ENCODE results near the gene C10orf120.

C10orf120 gene

GRCh38 chr10:122702275-122702674 lies 2.6 kb upstream of the C10orf120 start:
- DNase-seq, result no peak

- DNase-seq, result no peak
These were observed 2.0 kb upstream of the C10orf120 start for GRCh38 chr10:122701652-122702051.

- no peak for DNase-seq
These were observed 3.0 kb downstream of the C10orf120 start for GRCh38 chr10:122696687-122697086.

GRCh38 chr10:122692744-122693143 lies 6.9 kb downstream of the C10orf120 start:
- DNase-seq, result no peak

- no peak for DNase-seq
These were observed 10.4 kb downstream of the C10orf120 start for GRCh38 chr10:122689146-122689820.

- no peak for DNase-seq
These were observed 11.2 kb downstream of the C10orf120 start for GRCh38 chr10:122688293-122688989.

GRCh38 chr10:122682522-122682921 lies 17.1 kb downstream of the C10orf120 start:
- DNase-seq, result no peak

GRCh38 chr10:122678266-122678665 lies 21.4 kb downstream of the C10orf120 start:
- DNase-seq, result no peak

GRCh38 chr10:122675278-122675677 lies 24.4 kb downstream of the C10orf120 start:
- no peak for DNase-seq

- DNase-seq, result no peak
These were observed 24.9 kb downstream of the C10orf120 start for GRCh38 chr10:122674781-122675180.

- DNase-seq, result no peak
These were observed 25.9 kb downstream of the C10orf120 start for GRCh38 chr10:122673731-122674130.

GRCh38 chr10:122673269-122673668 lies 26.4 kb downstream of the C10orf120 start:
- no peak for DNase-seq

- DNase-seq, result no peak
These were observed 27.0 kb downstream of the C10orf120 start for GRCh38 chr10:122672655-122673054.

GRCh38 chr10:122671355-122671754 lies 28.3 kb downstream of the C10orf120 start:
- DNase-seq, result no peak

GRCh38 chr10:122669842-122670241 lies 29.8 kb downstream of the C10orf120 start:
- DNase-seq, result no peak

GRCh38 chr10:122669045-122669444 lies 30.6 kb downstream of the C10orf120 start:
- DNase-seq, result no peak

- DNase-seq, result no peak
These were observed 33.7 kb downstream of the C10orf120 start for GRCh38 chr10:122665946-122666345.

GRCh38 chr10:122665329-122665860 lies 34.3 kb downstream of the C10orf120 start:
- DNase-seq, result no peak

GRCh38 chr10:122664501-122664900 lies 35.1 kb downstream of the C10orf120 start:
- DNase-seq, result no peak

GRCh38 chr10:122663516-122664130 lies 36.0 kb downstream of the C10orf120 start:
- no peak for DNase-seq

- no peak for DNase-seq
These were observed 37.4 kb downstream of the C10orf120 start for GRCh38 chr10:122662231-122662630.

GRCh38 chr10:122660696-122661095 lies 39.0 kb downstream of the C10orf120 start:
- DNase-seq, result no peak

GRCh38 chr10:122659651-122660050 lies 40.0 kb downstream of the C10orf120 start:
- DNase-seq, result no peak

GRCh38 chr10:122659126-122659525 lies 40.5 kb downstream of the C10orf120 start:
- DNase-seq, result no peak
